Neural progenitor cell (in vitro differentiated cells): Measurements from ENCODE around the gene RFX1.

Experiments used
- EZH2 ChIP-seq: fragments of 200-600 bp; sonication (generic); IDR thresholded peaks from 2 replicates; pipeline ENCODE4 v1.6.1; 2017; ENCODE audit warnings: antibody characterized with exemption, mild to moderate bottlenecking, moderate library complexity
- TF ChIP-seq, protein P1 (sequence below): fragments of 200-600 bp; sonication (generic); IDR thresholded peaks from 2 replicates; pipeline ENCODE4 v1.5.1; 2017; ENCODE audit warnings: antibody characterized with exemption, mild to moderate bottlenecking

DNA sequence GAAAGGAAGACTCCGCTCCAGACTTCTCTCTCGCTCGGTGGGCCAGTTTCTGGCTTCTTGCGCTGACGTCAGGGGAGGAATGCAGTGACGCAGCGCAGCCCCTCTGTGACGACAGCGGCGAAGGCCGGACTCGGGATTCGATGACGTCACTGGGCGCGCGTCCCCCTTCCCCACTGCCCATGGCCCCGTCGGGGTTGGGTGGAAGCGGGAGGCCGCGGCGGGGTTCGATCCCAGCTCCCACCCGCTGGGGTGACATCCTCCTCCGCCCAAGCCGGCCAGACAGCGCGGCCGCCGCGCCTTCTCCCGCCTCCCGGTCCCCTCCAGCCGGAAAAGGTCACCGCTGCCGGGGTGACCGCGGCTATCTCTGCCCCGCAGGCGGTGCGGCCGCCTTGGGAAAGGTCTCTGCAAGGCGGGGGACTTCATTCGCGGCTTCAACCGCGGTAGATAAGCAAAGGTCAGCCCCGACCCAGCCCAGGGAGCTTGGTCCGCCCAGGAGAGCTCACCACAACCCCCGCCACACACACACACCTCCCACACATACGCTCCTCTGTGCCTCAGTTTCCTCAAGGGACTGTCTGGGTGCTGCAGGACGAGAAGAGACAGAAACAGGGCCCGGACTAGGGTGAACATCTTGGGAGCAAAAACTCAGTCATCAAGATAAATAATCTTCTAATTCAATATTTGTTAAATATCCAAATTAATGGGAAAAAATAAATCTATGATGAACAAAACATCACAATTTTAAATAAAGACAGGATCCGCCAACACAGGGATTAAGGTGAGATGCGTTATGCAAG is 844 bp upstream of the RFX1 start:
- TF ChIP-seq, protein P1, sequence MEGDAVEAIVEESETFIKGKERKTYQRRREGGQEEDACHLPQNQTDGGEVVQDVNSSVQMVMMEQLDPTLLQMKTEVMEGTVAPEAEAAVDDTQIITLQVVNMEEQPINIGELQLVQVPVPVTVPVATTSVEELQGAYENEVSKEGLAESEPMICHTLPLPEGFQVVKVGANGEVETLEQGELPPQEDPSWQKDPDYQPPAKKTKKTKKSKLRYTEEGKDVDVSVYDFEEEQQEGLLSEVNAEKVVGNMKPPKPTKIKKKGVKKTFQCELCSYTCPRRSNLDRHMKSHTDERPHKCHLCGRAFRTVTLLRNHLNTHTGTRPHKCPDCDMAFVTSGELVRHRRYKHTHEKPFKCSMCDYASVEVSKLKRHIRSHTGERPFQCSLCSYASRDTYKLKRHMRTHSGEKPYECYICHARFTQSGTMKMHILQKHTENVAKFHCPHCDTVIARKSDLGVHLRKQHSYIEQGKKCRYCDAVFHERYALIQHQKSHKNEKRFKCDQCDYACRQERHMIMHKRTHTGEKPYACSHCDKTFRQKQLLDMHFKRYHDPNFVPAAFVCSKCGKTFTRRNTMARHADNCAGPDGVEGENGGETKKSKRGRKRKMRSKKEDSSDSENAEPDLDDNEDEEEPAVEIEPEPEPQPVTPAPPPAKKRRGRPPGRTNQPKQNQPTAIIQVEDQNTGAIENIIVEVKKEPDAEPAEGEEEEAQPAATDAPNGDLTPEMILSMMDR = no peak
- TF ChIP-seq EZH2 = no peak
